HG03378 (cell line): Measurements from ENCODE around the gene TRAIP.

ENCODE experiments used
- ATAC-seq: cut with Tn5 transposase; IDR thresholded peaks from one replicate; pipeline ENCODE4 v1.9.1; 2021; ENCODE audit warnings: mild to moderate bottlenecking, moderate library complexity; ENCODE audit not compliant: unreplicated experiment

The TRAIP gene

DNA sequence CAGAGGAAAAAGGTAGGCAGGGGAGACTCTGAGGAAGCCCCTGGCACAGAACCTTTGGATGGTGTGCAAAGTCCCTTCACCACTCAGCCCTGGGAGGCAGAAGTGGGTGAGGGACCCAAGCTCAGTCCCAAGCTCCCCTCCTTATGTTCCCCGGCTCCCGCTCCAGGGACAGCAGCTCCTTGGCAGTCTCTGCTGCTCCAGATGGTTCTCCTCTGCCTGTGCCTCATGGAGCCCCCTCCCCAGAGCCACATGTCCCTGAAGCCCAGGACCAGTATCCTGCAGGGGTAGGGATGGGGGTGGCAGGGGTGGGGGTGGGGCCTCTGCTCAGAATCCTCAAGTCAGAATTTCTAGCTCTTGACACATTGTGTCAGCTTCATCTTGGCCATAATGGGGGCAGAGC lies 21.4 kb upstream of the TRAIP start:
- no peak for ATAC-seq

- no peak for ATAC-seq
Measured at GRCh38 chr3:49876567-49876966, 20.2 kb upstream of the TRAIP start.

DNA sequence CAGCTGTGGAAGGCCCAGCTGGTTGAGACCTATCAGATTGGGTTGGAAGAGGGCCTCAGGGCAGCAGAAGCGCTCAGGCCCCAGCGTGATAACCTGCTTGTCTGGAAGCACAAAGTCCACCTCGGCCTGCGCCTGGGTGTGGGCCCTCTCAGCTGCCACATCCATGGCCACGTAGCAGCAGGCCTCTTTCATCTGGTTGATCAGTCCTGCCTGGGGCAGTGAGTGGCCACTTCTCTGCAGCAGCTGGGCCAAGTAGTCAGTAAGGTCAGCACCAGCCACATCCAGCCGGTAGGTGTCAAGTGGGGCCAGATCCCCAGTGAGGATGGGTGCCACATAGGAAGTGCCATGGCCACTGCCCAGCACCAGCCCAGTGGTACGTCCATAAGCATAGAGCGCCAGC lies 17.3 kb upstream of the TRAIP start:
- no peak for ATAC-seq

- no peak for ATAC-seq
Measured at GRCh38 chr3:49872801-49873281, 16.5 kb upstream of the TRAIP start.

DNA sequence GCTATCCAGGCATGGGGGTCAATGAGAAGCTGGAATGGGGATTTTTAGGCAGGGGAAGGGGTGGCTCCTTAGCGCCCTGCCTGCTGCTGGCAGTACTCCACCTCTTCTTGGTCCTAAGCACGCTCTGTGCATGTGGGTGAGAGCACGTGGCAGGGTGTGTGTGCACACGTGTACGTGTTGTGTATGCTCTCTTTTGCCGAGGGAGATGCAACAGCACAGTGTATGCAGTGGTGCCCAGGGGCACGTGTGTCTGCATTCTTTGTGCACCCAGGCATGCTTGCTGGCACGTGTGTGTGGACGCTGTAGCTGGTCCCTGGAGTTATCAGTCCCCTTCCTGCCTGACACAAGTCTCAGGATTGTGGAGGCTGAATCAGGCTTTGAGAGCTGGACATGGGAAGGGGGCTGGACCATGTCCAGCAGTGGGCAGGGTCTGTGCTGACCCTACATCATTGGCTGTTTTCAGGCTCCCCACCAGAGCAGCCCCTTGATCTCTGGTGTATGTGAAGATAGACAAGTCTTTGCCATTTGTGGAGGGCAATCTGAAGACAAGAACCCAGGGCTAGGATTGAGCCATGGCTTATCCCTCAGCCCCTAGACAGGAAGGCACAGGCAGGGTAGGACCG lies 15.3 kb upstream of the TRAIP start:
- ATAC-seq: no peak

GRCh38 chr3:49869525-49870126 lies 13.3 kb upstream of the TRAIP start, which contains the start of gene CAMKV:
TSS of gene CAMKV (minus strand) at chr3:49869906. CDS start at chr3:49862388, 7,518 bp downstream.
- no peak for ATAC-seq

DNA sequence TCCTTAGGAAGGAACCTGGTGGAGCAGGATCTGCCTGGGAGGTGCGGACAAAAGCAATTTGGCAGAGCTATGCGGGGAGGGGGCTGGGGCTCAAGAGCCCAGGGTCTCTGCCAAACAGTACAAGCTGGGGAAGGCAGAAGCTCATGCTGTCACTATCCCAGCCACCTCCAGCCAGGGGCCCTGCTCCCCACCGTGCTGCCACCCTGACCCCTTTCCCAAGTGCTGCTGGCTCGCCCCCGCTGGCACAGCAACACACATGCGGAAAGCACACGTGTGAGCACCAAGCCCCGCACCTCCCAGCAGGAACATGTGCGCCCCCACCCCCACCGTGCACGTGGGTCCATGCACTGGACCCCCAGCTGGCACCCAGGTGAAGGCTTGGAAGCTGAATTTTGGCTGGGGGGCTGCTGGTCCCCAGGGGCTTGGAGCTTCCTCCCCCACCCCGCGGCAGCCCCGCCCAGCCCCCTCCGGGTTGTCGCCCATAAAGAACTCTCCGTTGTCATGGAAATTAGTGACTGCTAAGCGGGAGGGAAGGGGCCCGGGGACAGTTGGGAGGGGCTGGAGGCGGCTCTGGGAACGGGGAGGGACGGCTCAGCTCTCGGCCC lies 12.6 kb upstream of the TRAIP start:
- no peak for ATAC-seq

GRCh38 chr3:49867871-49868321 lies 11.5 kb upstream of the TRAIP start:
- ATAC-seq: no peak

GRCh38 chr3:49867400-49867799 lies 11.0 kb upstream of the TRAIP start:
- ATAC-seq: no peak

GRCh38 chr3:49865198-49865784 lies 8.9 kb upstream of the TRAIP start:
- no peak for ATAC-seq

DNA sequence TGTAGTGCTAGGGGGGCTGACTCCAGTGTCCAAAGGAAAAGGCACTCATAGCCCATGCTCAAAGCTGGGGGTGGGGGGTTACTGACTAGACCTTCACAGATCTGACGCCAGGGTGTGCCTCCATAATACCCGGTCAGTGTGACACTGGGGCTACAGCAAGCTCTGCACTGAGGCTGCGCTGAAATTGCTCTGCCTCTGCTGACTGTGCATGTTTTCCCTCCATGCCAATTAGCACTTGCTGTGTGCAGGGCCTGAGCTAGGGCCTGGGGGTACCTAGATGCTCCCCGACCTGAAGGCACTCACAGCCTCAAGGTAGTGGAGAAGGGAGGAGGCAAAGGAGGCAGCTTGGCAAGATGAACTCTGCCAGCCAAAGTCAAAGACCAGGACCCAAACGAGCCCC lies 8.1 kb upstream of the TRAIP start:
- ATAC-seq: no peak

DNA sequence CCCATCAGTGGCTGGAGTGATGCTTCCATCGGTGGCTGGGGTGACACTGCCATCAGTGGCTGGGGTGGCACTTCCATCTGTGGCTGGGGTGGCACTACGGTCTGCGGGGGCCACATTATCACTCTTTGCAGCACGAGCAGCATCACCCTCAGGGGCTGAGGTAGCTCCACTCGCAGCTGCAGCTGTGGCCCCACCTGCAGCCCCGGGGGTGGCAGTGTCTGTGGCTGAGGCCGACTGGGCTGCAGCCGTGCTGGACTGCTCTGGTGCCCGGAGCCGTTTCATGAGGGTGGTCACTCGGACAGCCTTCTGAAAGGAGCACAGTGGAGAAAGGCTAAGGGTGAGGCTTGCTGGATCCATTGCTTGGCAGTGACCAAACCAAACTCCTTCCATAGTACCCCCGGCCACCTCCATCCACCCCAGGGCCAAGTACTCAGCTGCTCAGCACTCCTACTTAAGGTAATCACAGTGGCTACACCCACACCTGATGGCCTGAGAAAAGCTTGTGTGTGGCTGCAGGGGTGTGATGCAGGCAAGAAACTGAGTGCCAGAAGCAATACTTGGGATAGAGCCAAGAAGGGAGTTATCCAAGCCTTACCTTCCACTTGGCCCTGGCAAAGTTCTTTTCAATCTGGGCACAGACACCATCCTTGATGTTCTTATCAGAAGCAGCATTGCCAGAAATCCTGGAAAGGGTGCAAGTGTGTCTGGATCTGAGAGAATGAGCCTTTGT lies 3.4 kb upstream of the TRAIP start:
- ATAC-seq: no peak

DNA sequence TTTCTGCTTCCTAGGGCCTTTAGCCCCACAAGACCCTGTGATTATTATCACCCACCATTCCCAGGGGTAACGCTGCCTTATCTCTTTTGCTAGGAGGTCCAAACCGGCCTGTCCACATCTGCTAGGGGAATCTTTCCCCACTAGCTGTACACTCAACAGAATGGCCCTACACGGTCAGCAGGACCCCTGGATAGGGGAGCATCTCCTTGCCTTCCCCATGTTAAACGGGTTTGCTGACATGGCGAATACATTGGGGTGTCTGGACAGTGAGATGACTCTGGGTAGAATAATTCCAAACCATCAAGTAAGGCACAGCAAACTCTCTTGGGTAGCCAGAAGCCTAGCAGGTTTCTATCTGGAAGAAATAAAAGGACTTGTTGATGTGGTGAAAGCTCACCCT lies 702 bp downstream of the TRAIP start:
- no peak for ATAC-seq

- no peak for ATAC-seq
Measured at GRCh38 chr3:49845694-49846093, 10.7 kb downstream of the TRAIP start.

DNA sequence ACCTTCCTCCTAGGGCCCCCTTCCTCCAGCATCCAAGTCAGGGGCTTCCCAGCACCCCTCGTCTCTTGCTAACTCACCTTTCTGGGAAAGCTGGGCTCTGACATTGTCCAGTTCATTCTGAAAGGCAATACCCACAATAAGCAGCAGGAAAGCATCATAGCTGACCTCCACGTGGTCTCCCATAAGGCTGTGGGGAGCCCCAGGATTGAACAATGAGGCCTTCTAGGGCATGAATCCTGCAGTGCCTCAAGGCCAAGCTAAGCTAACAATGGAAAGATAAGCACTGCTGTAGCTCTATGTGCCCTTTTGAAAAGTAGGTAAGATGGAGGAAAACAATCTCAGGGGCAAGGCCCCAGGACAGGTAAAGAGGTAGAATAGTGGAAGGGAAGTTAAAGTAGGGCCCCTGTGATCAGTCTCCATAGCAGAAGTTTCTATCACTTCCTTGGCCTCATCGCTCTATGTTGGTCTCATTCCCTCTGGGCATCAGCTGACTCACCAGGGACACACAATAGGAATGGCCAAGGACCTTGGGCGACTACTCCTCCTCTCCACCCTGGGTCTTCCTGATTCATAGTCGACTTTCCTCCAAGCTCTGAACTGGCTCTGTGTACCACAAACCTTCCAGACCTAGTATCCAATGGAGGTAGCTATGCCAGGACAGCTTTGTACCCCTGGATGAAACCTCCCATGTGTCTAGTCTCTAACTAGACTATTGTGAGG lies 11.7 kb downstream of the TRAIP start:
- ATAC-seq: no peak

DNA sequence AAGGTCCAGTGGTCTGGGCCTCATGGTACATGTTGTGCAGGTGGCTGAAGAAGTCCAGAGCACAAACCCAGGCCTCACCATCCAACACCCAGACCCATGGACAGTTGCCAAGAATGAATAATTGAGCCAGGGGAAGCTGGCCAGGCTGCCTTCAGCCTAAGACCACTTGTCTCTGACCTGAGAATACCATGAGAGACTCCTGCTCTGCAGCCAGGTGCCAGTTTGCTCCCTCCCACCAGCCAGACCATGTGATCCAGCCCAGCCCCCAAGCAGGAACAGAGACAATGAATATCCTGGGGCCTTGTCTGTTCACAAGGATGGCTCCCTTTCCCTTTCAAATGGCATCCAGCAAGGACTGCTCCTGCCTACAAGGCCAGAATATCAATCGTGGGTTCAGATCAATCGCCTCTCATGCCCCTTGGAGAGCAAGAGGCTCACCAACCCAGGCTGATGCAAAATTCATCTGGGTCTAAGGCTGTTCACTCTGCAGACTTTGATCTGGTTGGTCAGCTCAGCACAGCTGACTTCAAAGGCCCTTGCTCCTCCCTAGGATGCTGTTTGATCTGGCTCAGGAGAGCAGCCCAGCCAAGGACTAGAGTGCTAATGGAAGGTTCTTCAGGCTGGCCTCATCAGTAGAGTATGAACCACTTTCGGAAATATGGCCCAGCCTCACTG lies 13.4 kb downstream of the TRAIP start:
- ATAC-seq: no peak

GRCh38 chr3:49841806-49842205 lies 14.6 kb downstream of the TRAIP start:
- ATAC-seq: no peak

DNA sequence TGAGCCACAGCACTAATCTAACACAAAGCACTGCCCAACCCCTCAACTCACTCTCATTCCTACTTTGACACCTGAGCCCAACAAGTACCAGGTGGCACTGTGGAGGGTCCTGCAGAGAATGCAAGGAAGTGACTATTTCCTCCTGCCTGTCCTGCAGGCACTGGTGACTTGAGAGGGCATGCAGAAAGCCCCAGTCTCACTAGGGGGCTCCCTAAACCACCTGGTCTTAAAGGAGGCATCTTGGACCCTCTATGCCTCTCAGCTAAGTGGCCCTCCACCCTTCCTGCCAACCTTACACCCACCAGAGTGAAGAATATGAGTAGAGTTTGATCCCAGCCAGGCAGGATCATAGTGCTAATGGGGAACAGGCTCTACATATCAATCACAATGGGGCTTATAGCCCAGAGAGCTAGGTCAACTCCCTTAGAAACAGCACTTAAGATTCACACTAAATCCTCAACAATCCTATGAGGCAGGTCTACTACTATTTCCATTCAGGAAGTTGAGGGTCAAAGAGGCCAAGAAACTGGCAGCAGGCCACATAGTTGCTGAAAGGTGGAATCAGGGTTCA lies 15.2 kb downstream of the TRAIP start:
- ATAC-seq: no peak

DNA sequence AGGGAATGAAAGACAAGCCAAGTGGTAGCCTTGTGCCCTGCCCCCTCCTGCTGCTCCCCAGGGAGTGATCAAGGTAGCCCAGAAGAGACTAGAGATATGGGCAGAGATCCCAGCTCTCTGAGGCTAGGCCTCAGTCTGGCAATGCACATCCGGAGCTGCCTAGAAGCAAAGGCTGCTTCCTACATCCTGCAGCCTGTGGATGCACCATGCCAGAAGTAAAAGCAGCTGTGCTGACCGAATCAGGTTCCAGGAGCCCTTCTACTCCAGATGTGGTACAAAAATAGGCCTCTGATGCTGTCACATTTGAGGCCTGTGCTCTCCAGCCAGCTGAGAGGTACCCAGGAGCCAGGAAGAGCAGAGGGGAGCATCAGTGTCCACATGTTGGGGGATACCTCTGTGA lies 16.0 kb downstream of the TRAIP start:
- ATAC-seq: no peak
